ENCODE measurements around the gene SH3BGR. TPM values are rescaled to one million over a fixed set of nuclear protein-coding genes. Genes with fewer than 3 reads are reported as not detected.

SH3BGR gene
- total RNA-seq, 1 donor from 2014 or later, result 0.63 TPM

DNA sequence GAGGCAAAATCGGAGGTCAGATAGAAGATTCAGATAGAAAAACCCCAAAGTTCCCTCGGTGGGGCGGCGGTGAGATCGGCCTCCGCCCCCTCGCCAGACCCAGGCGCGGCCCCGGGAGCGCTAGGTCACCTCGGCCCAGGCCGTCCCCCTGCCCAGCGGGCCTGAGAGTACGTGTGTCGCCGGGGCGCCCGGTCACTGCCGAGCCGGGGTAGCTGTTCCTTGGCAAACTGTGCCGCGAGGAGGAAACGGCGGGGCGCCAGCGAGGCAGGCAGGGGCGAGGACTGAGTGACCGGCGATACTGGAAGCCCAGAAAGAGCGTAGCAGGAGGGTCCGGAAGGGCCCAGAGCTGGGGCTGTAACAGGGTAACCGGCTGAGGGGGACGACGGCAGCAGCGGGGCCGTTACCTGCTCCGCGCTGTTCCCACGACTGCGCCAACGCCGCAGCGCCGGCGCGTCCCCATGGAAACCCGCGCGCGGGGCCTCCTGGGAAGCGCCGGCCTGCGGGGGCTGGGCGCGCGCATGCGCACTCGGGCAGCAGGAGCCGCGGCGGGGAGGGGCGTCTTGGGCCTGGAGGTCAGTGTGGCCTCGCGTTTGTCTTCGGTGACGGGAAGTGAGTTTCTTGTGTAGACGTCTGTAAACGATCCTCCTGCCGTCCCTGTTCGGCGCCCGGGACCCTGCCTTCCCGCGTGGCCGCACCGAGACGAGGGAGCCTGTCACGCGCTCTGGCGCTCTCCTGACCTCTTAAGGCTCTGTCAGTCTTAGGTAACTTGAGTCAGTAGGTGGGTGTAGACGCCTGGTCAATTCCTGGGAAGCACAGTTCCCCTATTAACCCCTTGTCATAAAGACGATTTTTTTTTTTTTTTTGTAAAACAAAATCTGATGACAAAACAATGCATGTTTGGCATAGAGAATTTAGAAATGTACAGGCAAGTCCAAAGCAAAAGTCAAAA, 6.2 kb upstream of the SH3BGR start, which contains the start of gene LCA5L:
Gene LCA5L, minus strand, starts transcription at position 458 of the 949 bp plus-strand sequence. CDS start 17,285 bp downstream, outside the sequence.
- peaks cover 3% of the 10 kb centered on the region for H3K9me3 Mint-ChIP-seq
- H3K27me3 Mint-ChIP-seq, result peaks cover 47% of the 10 kb centered on the region
- H3K27ac Mint-ChIP-seq, result peak within 1 kb of the TSS; percentile 96
- peak within 1 kb of the TSS; percentile 84 for H3K4me3 Mint-ChIP-seq
- H3K4me1 Mint-ChIP-seq, result peaks cover 14% of the 10 kb centered on the region
- intact Hi-C loops (cut with micrococcal nuclease), result loop anchor here (1.0 to 5.0 kb wide), 4 partner anchors 57 to 263 kb away; partner anchors contain the start of genes HMGN1 and PSMG1
- peak; percentile 98 for DNase-seq
- H3K36me3 Mint-ChIP-seq (ENCODE audit: low read depth), result peaks cover 3% of the 10 kb centered on the region

DNA sequence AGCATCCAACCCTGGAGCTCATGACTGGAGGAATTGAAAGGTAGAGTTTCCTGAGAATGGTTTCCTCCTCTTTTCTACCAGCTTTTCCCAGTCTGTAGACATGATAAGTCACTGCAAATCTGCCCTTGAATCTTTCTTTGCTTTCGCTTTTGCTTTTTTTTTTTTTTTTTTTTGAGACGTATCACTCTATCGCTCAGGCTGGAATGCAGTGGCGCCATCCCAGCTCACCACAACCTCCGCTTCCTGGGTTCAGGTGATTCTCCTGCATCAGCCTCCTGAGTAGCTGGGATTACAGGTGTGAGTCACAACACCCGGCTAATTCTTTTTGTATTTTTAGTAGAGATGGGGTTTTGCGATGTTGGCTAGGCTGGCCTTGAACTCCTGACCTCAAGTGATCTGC, 4.5 kb upstream of the SH3BGR start:
- Mint-ChIP-seq H3K27me3 (peaks cover 42% of the 10 kb centered on the region), H3K27ac (no peak overlapping the region), H3K36me3 (ENCODE audit: low read depth) (peaks cover 3% of the 10 kb centered on the region), H3K4me3 (no peak overlapping the region), H3K9me3 (peaks cover 3% of the 10 kb centered on the region), H3K4me1 (peaks cover 14% of the 10 kb centered on the region)
- no peak for DNase-seq
- intact Hi-C loops (cut with micrococcal nuclease), result loop anchor here (5.0 kb wide), 1 partner anchor 265 kb away; the partner anchor contains the start of gene PSMG1

DNA sequence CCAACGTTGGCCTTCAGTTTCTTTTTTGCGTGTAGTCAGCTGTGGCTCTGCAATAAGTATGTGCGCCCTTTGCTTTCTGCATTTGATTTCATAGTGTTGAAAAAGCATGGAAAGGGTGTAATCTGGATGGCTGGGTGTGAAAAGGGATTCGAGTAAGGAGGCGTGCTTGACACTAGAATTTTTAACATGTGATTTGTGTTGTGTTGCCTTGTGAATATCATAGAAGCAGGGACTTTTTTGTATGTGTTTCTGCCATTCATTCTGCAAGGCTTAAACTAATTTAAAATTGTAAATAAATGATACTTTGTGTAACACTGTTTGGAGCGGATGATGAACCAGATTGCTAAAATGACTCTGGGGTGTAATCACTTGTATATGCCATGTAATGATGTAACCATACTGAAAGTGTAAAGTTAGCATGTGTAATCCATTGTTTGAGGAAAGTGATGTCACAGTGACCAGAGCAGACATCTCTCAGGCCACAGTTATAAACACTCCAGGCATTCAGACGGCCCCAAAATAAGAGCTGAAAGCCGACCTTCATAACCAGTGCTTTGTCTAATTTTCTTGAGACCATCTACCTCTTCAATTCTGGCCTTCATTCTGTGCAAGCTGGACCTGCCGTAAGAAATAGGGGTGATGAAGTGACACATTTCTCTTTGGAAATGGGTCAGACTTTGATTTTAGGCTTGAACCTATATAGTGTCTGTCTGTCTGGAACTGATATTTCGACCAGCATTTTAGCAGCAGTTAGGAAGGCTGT, 618 bp downstream of the SH3BGR start:
- no peak overlapping the region for H3K4me3 Mint-ChIP-seq
- no peaks in the 10 kb centered on the region for H3K36me3 Mint-ChIP-seq (ENCODE audit: low read depth)
- DNase-seq, result peak; percentile 43
- no peaks in the 10 kb centered on the region for H3K4me1 Mint-ChIP-seq
- no peaks in the 10 kb centered on the region for H3K9me3 Mint-ChIP-seq
- no peak overlapping the region for H3K27ac Mint-ChIP-seq
- intact Hi-C loops (cut with micrococcal nuclease), result no loop called here
- H3K27me3 Mint-ChIP-seq, result peaks cover 20% of the 10 kb centered on the region

DNA sequence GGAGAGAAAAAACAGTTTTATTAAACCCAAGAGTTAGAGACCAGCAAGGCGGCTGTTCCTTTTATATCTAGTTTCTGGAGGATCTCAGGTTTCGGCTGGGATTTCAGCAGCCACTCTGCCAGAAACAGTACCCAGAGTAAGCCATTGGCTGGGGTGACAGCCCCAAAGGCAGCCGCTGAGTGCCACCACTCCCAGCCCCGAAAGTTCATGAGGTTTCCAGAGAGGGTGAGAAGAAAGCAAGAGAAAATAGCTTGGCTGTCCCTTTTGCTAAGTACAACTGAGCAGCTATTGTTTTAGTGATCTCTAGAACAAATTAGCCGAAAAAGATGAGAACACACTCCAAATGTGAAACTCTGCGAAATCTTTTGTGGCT, 1.2 kb downstream of the SH3BGR start:
- DNase-seq, result peak; percentile 40
- Mint-ChIP-seq H3K27me3 (peaks cover 19% of the 10 kb centered on the region), H3K9me3 (no peaks in the 10 kb centered on the region), H3K4me1 (no peaks in the 10 kb centered on the region), H3K36me3 (ENCODE audit: low read depth) (no peaks in the 10 kb centered on the region), H3K27ac (no peak overlapping the region), H3K4me3 (no peak overlapping the region)
- intact Hi-C loops (cut with micrococcal nuclease), result no loop called here

DNA sequence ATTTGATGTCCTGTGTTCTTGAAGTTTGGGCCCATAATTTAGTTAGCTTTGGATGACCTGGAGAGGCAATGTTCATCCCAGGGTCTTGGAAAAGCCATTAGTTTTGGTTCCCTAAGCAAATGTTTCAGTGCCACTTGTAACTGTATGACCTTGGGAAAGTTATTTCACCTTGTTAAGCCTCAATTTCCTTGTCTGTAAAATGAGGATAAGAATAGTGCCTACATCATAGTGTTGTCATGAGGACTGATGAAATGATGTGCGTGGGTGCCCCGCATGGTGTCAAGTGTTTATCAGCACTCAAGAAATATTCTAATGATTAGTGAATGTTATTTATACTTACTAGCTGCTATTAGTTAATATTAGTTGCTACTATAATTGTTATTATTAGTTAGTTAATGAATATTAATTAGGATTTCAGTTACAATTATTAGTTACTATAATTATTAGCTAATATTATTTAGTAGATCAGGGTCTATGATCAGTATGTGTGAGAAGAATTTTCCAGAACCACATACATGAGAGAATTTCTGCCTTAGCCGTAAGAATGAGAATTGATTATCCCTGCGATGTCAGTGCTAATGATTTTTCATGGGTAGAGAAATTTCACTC, 1.9 kb downstream of the SH3BGR start:
- Mint-ChIP-seq H3K36me3 (ENCODE audit: low read depth) (no peaks in the 10 kb centered on the region), H3K4me3 (no peak overlapping the region), H3K27ac (no peak overlapping the region), H3K4me1 (no peaks in the 10 kb centered on the region), H3K9me3 (no peaks in the 10 kb centered on the region), H3K27me3 (peaks cover 13% of the 10 kb centered on the region)
- intact Hi-C loops (cut with micrococcal nuclease), result no loop called here
- DNase-seq, result peak; percentile 8

DNA sequence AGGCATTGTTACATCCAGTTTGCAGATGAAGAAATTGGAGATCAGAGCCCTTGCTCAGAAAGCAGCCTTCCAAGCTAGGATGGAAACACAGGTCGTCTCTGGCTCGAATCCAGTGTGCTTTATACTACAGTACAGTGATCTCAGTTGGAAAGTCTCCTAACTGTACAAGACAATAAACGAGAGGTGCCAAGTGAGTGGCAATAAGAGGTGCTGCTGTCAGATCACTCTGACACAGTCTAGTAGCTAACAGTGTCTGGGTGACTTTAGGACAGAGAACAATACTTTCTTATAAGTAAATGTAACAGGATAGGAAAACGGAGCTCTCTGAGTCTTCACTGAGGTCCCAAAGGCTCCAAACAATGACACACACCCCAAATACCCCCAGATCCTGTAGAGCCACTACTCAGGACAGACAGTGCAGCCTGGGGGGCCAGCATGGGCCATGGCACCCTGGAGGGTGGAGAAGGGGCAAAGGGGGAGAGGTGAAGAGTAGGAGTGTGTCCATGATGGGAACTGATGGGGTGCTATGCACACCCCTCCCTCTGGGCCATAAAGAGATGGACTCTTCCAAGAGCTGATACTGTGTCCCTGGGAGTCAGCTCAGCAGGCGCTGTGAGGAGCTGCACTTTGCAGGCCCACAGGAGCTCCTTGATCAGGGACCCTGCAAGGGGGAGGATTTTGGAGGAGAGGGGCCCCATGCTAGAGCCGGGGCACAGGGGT, 3.3 kb downstream of the SH3BGR start:
- H3K4me1 Mint-ChIP-seq, result no peaks in the 10 kb centered on the region
- peaks cover 3% of the 10 kb centered on the region for H3K27me3 Mint-ChIP-seq
- intact Hi-C loops (cut with micrococcal nuclease), result no loop called here
- no peak overlapping the region for H3K27ac Mint-ChIP-seq
- DNase-seq, result no peak
- no peaks in the 10 kb centered on the region for H3K36me3 Mint-ChIP-seq (ENCODE audit: low read depth)
- no peak overlapping the region for H3K4me3 Mint-ChIP-seq
- H3K9me3 Mint-ChIP-seq, result no peaks in the 10 kb centered on the region

DNA sequence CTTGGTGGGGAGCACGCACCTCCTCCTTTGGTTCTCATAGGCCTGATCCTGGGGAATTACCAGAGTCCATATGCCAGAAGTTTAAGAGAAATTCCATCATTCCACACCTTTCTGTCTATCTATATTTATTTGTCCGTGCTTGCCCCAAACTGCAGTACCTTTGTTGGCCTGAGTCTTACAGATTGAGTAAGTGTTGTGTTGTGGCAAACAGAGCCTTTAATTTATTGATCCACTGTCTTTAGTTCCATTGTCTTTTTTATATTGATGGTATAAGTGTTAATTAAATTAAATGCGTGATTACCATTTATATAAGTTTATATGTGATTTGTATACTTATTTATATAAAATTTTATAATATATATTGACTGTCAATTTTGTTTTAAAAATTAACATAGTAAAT, 4.9 kb downstream of the SH3BGR start:
- H3K4me3 Mint-ChIP-seq, result no peak overlapping the region
- intact Hi-C loops (cut with micrococcal nuclease), result no loop called here
- H3K9me3 Mint-ChIP-seq, result no peaks in the 10 kb centered on the region
- no peak for DNase-seq
- no peaks in the 10 kb centered on the region for H3K27me3 Mint-ChIP-seq
- no peak overlapping the region for H3K27ac Mint-ChIP-seq
- H3K36me3 Mint-ChIP-seq (ENCODE audit: low read depth), result no peaks in the 10 kb centered on the region
- H3K4me1 Mint-ChIP-seq, result peaks cover 2% of the 10 kb centered on the region

DNA sequence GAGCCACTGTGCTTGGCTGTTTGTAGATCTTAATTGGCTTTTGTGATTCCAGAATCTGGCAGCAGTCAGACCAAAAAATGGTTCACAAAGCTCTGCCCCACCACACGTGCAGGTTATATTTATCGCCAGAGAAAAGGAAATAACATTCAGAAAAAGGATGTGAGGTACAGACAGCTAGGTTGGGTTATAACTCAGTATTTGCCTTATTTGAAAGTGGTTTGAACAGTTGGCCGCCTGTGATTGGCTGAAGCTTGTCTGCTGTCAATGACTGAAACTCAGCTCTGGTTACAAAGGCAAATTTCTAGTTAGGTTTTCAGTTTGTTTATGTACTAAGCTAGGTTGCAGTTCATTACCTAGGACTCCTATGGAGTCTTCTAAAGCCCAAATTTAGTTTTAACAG, 9.6 kb downstream of the SH3BGR start:
- Mint-ChIP-seq H3K9me3 (no peaks in the 10 kb centered on the region), H3K4me1 (peaks cover 2% of the 10 kb centered on the region), H3K27ac (no peak overlapping the region), H3K36me3 (ENCODE audit: low read depth) (no peaks in the 10 kb centered on the region), H3K4me3 (no peak overlapping the region), H3K27me3 (no peaks in the 10 kb centered on the region)
- intact Hi-C loops (cut with micrococcal nuclease), result no loop called here
- peak; percentile 45 for DNase-seq

DNA sequence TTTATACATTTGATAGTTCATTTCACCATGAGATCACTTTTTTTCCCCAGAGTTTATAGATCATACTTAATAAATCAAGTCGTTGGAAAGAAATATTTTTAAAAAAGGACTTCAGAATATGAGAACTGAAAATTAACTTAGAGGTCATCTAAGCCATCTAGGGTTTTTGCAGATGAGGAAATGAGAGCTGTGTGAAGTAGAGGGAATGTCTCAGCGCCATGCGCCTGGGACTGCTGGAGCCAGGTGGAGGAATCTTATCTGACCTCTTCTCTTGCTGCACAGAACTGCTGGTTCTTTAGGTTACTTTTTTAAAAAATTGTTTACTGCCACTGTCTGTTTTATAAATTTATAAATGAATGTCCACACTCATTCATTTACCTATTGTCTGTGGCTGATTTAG, 11.5 kb downstream of the SH3BGR start:
- Mint-ChIP-seq H3K27ac (no peak overlapping the region), H3K36me3 (ENCODE audit: low read depth) (no peaks in the 10 kb centered on the region), H3K27me3 (no peaks in the 10 kb centered on the region), H3K4me1 (peaks cover 2% of the 10 kb centered on the region), H3K4me3 (no peak overlapping the region), H3K9me3 (no peaks in the 10 kb centered on the region)
- intact Hi-C loops (cut with micrococcal nuclease), result no loop called here
- peak; percentile 3 for DNase-seq

DNA sequence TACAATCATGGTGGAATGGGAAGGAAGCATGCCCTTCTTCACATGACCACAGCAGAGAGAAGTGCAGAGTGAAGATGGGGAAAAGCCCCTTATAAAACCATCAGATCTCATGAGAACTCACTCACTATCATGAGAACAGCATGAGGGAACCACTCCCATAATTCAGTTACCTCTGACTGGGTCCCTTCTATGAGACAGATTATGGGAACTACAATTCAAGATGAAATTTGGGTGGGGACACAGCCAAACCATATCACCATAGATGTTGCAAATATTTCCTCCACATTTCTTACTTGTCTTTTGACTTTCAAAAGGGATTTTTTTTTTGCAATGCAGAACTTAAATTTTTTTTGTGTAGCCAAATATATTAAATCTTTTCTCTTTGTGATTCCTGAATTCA, 14.8 kb downstream of the SH3BGR start:
- Mint-ChIP-seq H3K4me1 (no peaks in the 10 kb centered on the region), H3K9me3 (no peaks in the 10 kb centered on the region), H3K27ac (no peak overlapping the region), H3K36me3 (ENCODE audit: low read depth) (no peaks in the 10 kb centered on the region), H3K27me3 (no peaks in the 10 kb centered on the region), H3K4me3 (no peak overlapping the region)
- DNase-seq, result peak; percentile 8
- intact Hi-C loops (cut with micrococcal nuclease), result no loop called here

DNA sequence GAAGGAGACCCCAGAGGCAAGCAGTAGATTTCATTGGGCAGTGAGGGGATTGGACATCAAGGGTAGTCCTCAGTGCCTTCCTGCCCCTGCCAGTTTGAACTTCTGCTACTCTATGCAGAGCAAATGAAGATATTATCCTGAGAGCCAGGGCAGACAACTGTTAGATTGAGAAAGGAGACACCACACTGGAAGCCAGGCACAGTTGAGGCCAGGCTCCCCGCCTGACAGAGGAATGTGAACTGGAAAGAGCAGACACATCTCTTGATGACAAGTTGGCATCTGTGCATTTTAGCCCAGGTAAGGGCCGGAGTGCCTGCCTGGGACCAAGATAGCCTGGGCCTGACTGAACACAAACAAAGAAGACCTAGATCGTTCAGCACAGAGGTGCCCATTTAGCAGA, 16.0 kb downstream of the SH3BGR start:
- Mint-ChIP-seq H3K27me3 (no peaks in the 10 kb centered on the region), H3K27ac (no peak overlapping the region), H3K36me3 (ENCODE audit: low read depth) (no peaks in the 10 kb centered on the region), H3K4me3 (no peak overlapping the region), H3K9me3 (no peaks in the 10 kb centered on the region), H3K4me1 (no peaks in the 10 kb centered on the region)
- peak; percentile 24 for DNase-seq
- intact Hi-C loops (cut with micrococcal nuclease), result no loop called here

DNA sequence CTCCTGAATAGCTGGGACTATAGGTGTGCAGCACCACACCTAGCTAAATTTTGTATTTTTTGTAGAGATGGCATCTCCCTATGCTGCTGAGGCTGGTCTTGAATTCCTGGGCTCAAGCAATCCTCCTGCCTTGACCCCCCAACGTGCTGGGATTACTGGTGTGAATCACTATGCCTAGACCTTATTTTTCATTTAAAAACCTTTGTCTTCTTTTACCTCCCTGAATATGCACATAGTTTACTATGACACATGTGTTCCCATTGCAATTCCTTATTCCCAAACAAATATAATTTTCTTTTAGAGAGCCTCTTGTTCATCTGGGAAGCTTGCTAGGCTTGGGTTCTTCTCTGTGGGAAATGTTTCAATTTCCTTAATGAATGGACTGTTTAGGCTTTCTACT, 16.8 kb downstream of the SH3BGR start:
- intact Hi-C loops (cut with micrococcal nuclease), result no loop called here
- H3K36me3 Mint-ChIP-seq (ENCODE audit: low read depth), result no peaks in the 10 kb centered on the region
- H3K4me3 Mint-ChIP-seq, result no peak overlapping the region
- DNase-seq, result no peak
- H3K9me3 Mint-ChIP-seq, result no peaks in the 10 kb centered on the region
- H3K27me3 Mint-ChIP-seq, result no peaks in the 10 kb centered on the region
- H3K27ac Mint-ChIP-seq, result no peak overlapping the region
- no peaks in the 10 kb centered on the region for H3K4me1 Mint-ChIP-seq

DNA sequence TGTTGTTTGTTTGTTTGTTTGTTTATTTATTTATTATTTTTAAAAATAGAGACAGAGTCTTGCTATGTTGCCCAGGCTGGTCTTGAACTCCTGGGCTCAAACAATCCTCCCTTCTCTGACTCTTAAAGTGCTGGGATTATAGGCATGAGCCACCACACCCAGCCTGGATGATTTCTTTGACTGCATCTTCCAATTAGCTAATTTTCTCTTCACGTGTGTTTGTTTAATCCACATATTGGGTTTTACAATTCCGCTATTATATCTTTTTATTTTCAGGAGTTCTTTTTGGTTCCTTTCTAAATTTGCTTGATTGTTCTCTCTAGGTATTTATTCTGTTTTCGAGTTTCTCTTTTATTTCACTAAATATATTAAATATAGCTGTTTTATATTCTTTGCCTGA, 19.8 kb downstream of the SH3BGR start:
- H3K27me3 Mint-ChIP-seq, result no peaks in the 10 kb centered on the region
- DNase-seq, result peak; percentile 8
- no peaks in the 10 kb centered on the region for H3K4me1 Mint-ChIP-seq
- intact Hi-C loops (cut with micrococcal nuclease), result no loop called here
- H3K36me3 Mint-ChIP-seq (ENCODE audit: low read depth), result no peaks in the 10 kb centered on the region
- H3K27ac Mint-ChIP-seq, result no peak overlapping the region
- no peak overlapping the region for H3K4me3 Mint-ChIP-seq
- no peaks in the 10 kb centered on the region for H3K9me3 Mint-ChIP-seq
